Aorta (tissue), 5 donors: Measurements from ENCODE around the gene VPS26A. TPM values are rescaled to one million over a fixed set of nuclear protein-coding genes. Genes with fewer than 3 reads are reported as not detected.

Experiments
- ATAC-seq: fragments of 200-7000 bp; cut with Tn5 transposase; one replicate; pipeline ENCODE4 v1.9.1; 2022; ENCODE audit warnings: moderate library complexity; ENCODE audit not compliant: low FRiP score
- DNase-seq, 2 donors: peaks; one replicate each; pipeline ENCODE4 v3.0.0-alpha.2; 2020
- H3K27ac ChIP-seq, 2 donors: one replicate each; pipeline ENCODE4 v1.5.1; 2013; ENCODE audit warnings: low read length in 2 of 2, mild to moderate bottlenecking in 2 of 2, moderate library complexity in 2 of 2, control low read depth in 1 of 2, inconsistent platforms in 1 of 2, low read depth in 1 of 2
- H3K27me3 ChIP-seq, 2 donors: one replicate each; pipeline ENCODE4 v1.6.1; 2013; ENCODE audit warnings: control low read depth in 1 of 2, low read length in 1 of 2, mild to moderate bottlenecking in 1 of 2, moderate library complexity in 1 of 2; ENCODE audit not compliant: insufficient read depth in 2 of 2, control insufficient read depth in 1 of 2
- H3K36me3 ChIP-seq, 2 donors: one replicate each; pipeline ENCODE4 v1.6.1; 2013; ENCODE audit warnings: control low read depth in 1 of 2, low read length in 1 of 2, mild to moderate bottlenecking in 1 of 2; ENCODE audit not compliant: insufficient read depth in 2 of 2, control insufficient read depth in 1 of 2
- H3K4me1 ChIP-seq, 2 donors: one replicate each; pipeline ENCODE4 v1.6.1; 2013; ENCODE audit warnings: low read length in 2 of 2, control low read depth in 1 of 2, mild to moderate bottlenecking in 1 of 2, moderate library complexity in 1 of 2; ENCODE audit not compliant: insufficient read depth in 2 of 2, control insufficient read depth in 1 of 2
- H3K4me3 ChIP-seq, 2 donors: one replicate each; pipeline ENCODE4 v1.5.1; 2013; ENCODE audit warnings: low read length in 2 of 2, control low read depth in 1 of 2, mild to moderate bottlenecking in 1 of 2
- H3K9me3 ChIP-seq: one replicate; pipeline ENCODE4 v1.6.1; 2013; ENCODE audit warnings: mild to moderate bottlenecking, low read length; ENCODE audit not compliant: control insufficient read depth
- WGBS, 2 donors: extraction: QIAGEN DNeasy Blood & Tissue Kit; methylation state at CpG; one replicate each; pipeline ENCODE4 v1.1.7; 2013; 5-methylcytosine and 5-hydroxymethylcytosine counted together
- intact Hi-C, 2 donors: fragments of 100-400 bp; cut with DNase I; formaldehyde crosslinking; loops; one replicate each; pipeline versions ENCODE4 v1.14.2 to v1.15.0; 2022
- polyA plus RNA-seq, 2 donors: library from polyadenylated mRNA; stranded (reverse); fragments of 200-250 nt; gene quantifications; one replicate each; pipeline ENCODE4 v1.2.3, GENCODE V29; 2013
- total RNA-seq, 2 donors: library from RNA; stranded (reverse); fragmentation: NEBNext Ultra II Directional; extraction: Animal tissue kit (Norgen Biotek cat#: 25700); gene quantifications; one replicate each; pipeline ENCODE4 v1.2.1, GENCODE V29; 2021
- donor health status: healthy with polysubstance abuse.
- donor health status: Bipolar disorder and iron deficiency.
- donor health status: DM: no; HTN: no; CAD: no.
- donor health status: DM: no; HTN: no; CAD: no.
- donor health status: DM: yes; HTN: yes; CAD: no.

Gene VPS26A
- total and polyA plus RNA-seq, 4 donors: 31.9 to 49.2 (median 44.9) TPM

GRCh38 chr10:69202332-69202731 is 78.4 kb downstream of the VPS26A start:
- DNase-seq: no peak
- intact Hi-C loops: no loop called here
- ATAC-seq: no peak
- H3K4me1 ChIP-seq: no peaks in the 10 kb centered on the region
- WGBS, 2 donors: 76 to 84% methylated on average over 1 of the region's 1 CpG
- no peaks in the 10 kb centered on the region for H3K9me3 ChIP-seq
- no peaks in the 10 kb centered on the region for H3K27me3 ChIP-seq
- H3K4me3 ChIP-seq: no peak overlapping the region
- no peak overlapping the region for H3K27ac ChIP-seq
- H3K36me3 ChIP-seq: peaks cover 5 to 8% of the 10 kb centered on the region in 2 donors

- H3K4me1 ChIP-seq: no peaks in the 10 kb centered on the region
- H3K36me3 ChIP-seq: peaks cover 6 to 13% of the 10 kb centered on the region in 2 donors
- 85 to 88% methylated on average over 6 of the region's 6 CpGs for WGBS, 2 donors
- intact Hi-C loops: no loop called here
- no peaks in the 10 kb centered on the region for H3K27me3 ChIP-seq
- no peak overlapping the region for H3K27ac ChIP-seq
- ATAC-seq: no peak
- DNase-seq: no peak
- no peaks in the 10 kb centered on the region for H3K9me3 ChIP-seq
- no peak overlapping the region for H3K4me3 ChIP-seq
Observed at GRCh38 chr10:69208761-69209160, 84.8 kb downstream of the VPS26A start.

- DNase-seq (no peak), ATAC-seq (no peak)
- intact Hi-C loops: no loop called here
- 63 to 77% methylated on average over 3 of the region's 3 CpGs for WGBS, 2 donors
- Histone ChIP-seq H3K4me1 (no peaks in the 10 kb centered on the region), H3K27ac (no peak overlapping the region), H3K4me3 (no peak overlapping the region), H3K9me3 (peaks cover 1% of the 10 kb centered on the region), H3K36me3 (peaks cover 6 to 11% of the 10 kb centered on the region in 2 donors), H3K27me3 (no peaks in the 10 kb centered on the region)
Observed at GRCh38 chr10:69209787-69210484, 86.0 kb downstream of the VPS26A start.

GRCh38 chr10:69211104-69211503 is 87.1 kb downstream of the VPS26A start:
- Histone ChIP-seq H3K9me3 (peaks cover 1% of the 10 kb centered on the region), H3K27me3 (no peaks in the 10 kb centered on the region), H3K27ac (no peak overlapping the region), H3K4me3 (no peak overlapping the region), H3K36me3 (peaks cover 4 to 11% of the 10 kb centered on the region in 2 donors), H3K4me1 (no peaks in the 10 kb centered on the region)
- 47 to 51% methylated on average over 2 of the region's 2 CpGs for WGBS, 2 donors
- intact Hi-C loops: no loop called here
- ATAC-seq (no peak), DNase-seq (no peak)

- Histone ChIP-seq H3K9me3 (peaks cover 1% of the 10 kb centered on the region), H3K4me1 (no peaks in the 10 kb centered on the region), H3K4me3 (no peak overlapping the region), H3K27ac (no peak overlapping the region), H3K27me3 (no peaks in the 10 kb centered on the region), H3K36me3 (peaks cover 4 to 10% of the 10 kb centered on the region in 2 donors)
- intact Hi-C loops: no loop called here
- no peak for ATAC-seq
- DNase-seq: no peak
- 71 to 80% methylated on average over 3 of the region's 3 CpGs for WGBS, 2 donors
Observed at GRCh38 chr10:69211524-69211923, 87.5 kb downstream of the VPS26A start.

GRCh38 chr10:69213591-69214311 is 89.8 kb downstream of the VPS26A start:
- Histone ChIP-seq H3K9me3 (peaks cover 1% of the 10 kb centered on the region), H3K36me3 (no peaks in the 10 kb centered on the region), H3K4me3 (no peak overlapping the region), H3K27ac (no peak overlapping the region), H3K27me3 (no peaks in the 10 kb centered on the region), H3K4me1 (no peaks in the 10 kb centered on the region)
- 46 to 49% methylated on average over 5 of the region's 5 CpGs for WGBS, 2 donors
- DNase-seq (no peak), ATAC-seq (no peak)
- intact Hi-C loops: no loop called here

GRCh38 chr10:69214666-69215131 is 90.7 kb downstream of the VPS26A start:
- Histone ChIP-seq H3K27me3 (no peaks in the 10 kb centered on the region), H3K27ac (no peak overlapping the region), H3K4me1 (no peaks in the 10 kb centered on the region), H3K36me3 (no peaks in the 10 kb centered on the region), H3K4me3 (no peak overlapping the region), H3K9me3 (peaks cover 1% of the 10 kb centered on the region)
- DNase-seq (no peak), ATAC-seq (no peak)
- intact Hi-C loops: no loop called here
- WGBS, 2 donors: 93 to 95% methylated on average over 6 of the region's 6 CpGs

- ATAC-seq: no peak
- H3K4me1 ChIP-seq: no peaks in the 10 kb centered on the region
- H3K4me3 ChIP-seq: no peak overlapping the region
- 22 to 33% methylated on average over 10 of the region's 10 CpGs for WGBS, 2 donors
- peaks cover 1% of the 10 kb centered on the region for H3K9me3 ChIP-seq
- intact Hi-C loops: no loop called here
- no peak for DNase-seq
- H3K36me3 ChIP-seq: no peaks in the 10 kb centered on the region
- H3K27ac ChIP-seq: no peak overlapping the region
- no peaks in the 10 kb centered on the region for H3K27me3 ChIP-seq
Observed at GRCh38 chr10:69215405-69216171, 91.6 kb downstream of the VPS26A start.
